ENCODE results near the gene RBM5.

RBM5 gene

DNA sequence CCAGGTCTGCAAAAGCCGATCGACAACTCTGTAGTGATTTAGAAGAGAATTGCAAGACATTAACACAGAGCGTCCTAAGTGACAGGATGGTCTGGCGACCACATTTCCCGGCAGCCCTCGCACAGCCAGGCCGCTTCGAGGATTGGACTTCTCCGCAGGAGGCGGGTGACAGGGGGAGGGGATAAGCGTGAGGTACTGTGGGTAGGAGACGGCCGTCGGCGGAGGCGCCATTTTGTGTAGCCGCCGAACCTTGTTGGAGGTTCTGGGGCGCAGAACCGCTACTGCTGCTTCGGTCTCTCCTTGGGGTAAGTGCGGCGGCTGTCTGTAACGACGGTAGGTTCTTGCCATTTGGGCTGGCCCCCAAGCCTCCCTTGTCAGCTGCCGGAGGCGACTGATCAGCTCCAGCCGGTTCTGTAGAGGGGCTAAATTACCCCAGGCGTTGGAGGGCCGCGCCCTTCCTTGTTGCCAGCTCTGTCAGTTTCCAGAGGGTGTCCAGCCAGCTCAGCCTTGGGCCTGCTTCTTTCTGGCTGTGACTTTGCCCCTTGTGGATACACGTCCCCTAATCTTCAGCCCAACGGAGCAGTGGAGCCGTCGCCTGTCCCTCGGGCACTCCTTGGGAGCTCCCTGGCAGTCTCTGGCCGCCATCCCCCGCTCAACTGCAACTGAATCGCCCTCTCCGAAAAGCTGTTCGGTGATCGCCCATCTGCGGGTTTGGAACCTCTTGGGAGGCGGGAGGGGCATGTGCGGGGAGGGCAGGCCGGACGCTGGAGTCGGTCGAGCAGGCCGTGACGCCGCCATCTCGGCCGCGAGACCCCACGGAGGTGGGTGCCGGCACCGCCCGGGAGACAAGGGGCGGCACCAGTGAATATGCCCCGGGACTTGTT lies at the start of gene RBM5:
TSS of gene RBM5 (plus strand) at position 195 of the 884 bp plus-strand sequence. CDS start 1,516 bp downstream, outside the sequence.
- ChIA-PET POLR2A (no interaction called here), CTCF (interaction anchor here (0.6 to 0.7 kb wide), 2 partner anchors 42 to 1102 kb away, joined by 4 to 5 read pairs; no protein-coding TSS in a partner anchor)
- H3K4me1 ChIP-seq (ENCODE audit: control insufficient read depth, insufficient read depth, low read length), result no peaks in the 10 kb centered on the region
- H3K9me3 ChIP-seq (ENCODE audit: control insufficient read depth, insufficient read depth, low read depth, low read length), result no peaks in the 10 kb centered on the region
- H3K4me3 ChIP-seq (ENCODE audit: low read depth, low read length), result peak within 1 kb of the TSS; percentile 99
- H3K36me3 ChIP-seq (ENCODE audit: control insufficient read depth in 2 of 2, insufficient read depth in 1 of 2, low read length in 2 of 2), result peaks cover 23 to 40% of the 10 kb centered on the region in 2 experiments
- peak within 1 kb of the TSS; percentile 85 for H3K27ac ChIP-seq (ENCODE audit: extremely low read depth, low read depth, low read length)
- TF ChIP-seq GLIS2 (tag by site-specific recombination; IDR thresholded peaks at IDR 0.05) (peak; percentile 80; the same call in 1 of the 2 replicates), ZNF610 (tag by site-specific recombination; IDR thresholded peaks at IDR 0.05; ENCODE audit: borderline replicate concordance) (peak; percentile 33; the same call in 1 of the 2 replicates), ZNF335 (tag by site-specific recombination; conservative IDR thresholded peaks at IDR 0.05) (peak; percentile 65), ZNF184 (tag by site-specific recombination; IDR thresholded peaks at IDR 0.05) (no peak), ZXDB (tag by site-specific recombination; IDR thresholded peaks at IDR 0.05) (peak; percentile 56), TRIM28 (IDR thresholded peaks at IDR 0.05; ENCODE audit: borderline replicate concordance, low read length) (no peak), ZNF571 (tag by site-specific recombination; IDR thresholded peaks at IDR 0.05) (no peak), KLF9 (tag by site-specific recombination; IDR thresholded peaks at IDR 0.05; ENCODE audit: low read depth) (no peak), ZNF518A (tag by site-specific recombination; conservative IDR thresholded peaks at IDR 0.05; ENCODE audit: low read depth) (0 out of 2 replicates have a peak, but pooled peaks have one; percentile 31), ZFP37 (tag by site-specific recombination; IDR thresholded peaks at IDR 0.05) (0 out of 2 replicates have a peak, but pooled peaks have one; percentile 23), ZNF16 (tag by site-specific recombination; IDR thresholded peaks at IDR 0.05; ENCODE audit: low read depth) (no peak), ZNF2 (tag by site-specific recombination; IDR thresholded peaks at IDR 0.05) (no peak), SP2 (tag by site-specific recombination; IDR thresholded peaks at IDR 0.05) (peak; percentile 78), YY2 (tag by site-specific recombination; IDR thresholded peaks at IDR 0.05) (0 out of 2 replicates have a peak, but pooled peaks have one; percentile 17), ZNF140 (tag by site-specific recombination; IDR thresholded peaks at IDR 0.05) (no peak), SP7 (tag by site-specific recombination; IDR thresholded peaks at IDR 0.05) (0 out of 2 replicates have a peak, but pooled peaks have one; percentile 22), ZNF843 (tag by site-specific recombination; IDR thresholded peaks at IDR 0.05) (no peak), ZNF76 (tag by site-specific recombination; IDR thresholded peaks at IDR 0.05; ENCODE audit: borderline replicate concordance, low read depth) (peak; percentile 93), ZBTB20 (tag by site-specific recombination; IDR thresholded peaks at IDR 0.05) (peak; percentile 15; the same call in 1 of the 2 replicates), ZNF341 (tag by site-specific recombination; IDR thresholded peaks at IDR 0.05; ENCODE audit: low read depth) (peak; percentile 84), GLI4 (tag by site-specific recombination; IDR thresholded peaks at IDR 0.05) (no peak), ZNF660 (tag by site-specific recombination; IDR thresholded peaks at IDR 0.05) (peak; percentile 5; the same call in 1 of the 2 replicates), ZBTB17 (tag by site-specific recombination; IDR thresholded peaks at IDR 0.05) (peak; percentile 91), EGR2 (tag by site-specific recombination; IDR thresholded peaks at IDR 0.05; ENCODE audit: low read depth) (0 out of 2 replicates have a peak, but pooled peaks have one; percentile 6)
- TF ChIP-seq, protein P1, sequence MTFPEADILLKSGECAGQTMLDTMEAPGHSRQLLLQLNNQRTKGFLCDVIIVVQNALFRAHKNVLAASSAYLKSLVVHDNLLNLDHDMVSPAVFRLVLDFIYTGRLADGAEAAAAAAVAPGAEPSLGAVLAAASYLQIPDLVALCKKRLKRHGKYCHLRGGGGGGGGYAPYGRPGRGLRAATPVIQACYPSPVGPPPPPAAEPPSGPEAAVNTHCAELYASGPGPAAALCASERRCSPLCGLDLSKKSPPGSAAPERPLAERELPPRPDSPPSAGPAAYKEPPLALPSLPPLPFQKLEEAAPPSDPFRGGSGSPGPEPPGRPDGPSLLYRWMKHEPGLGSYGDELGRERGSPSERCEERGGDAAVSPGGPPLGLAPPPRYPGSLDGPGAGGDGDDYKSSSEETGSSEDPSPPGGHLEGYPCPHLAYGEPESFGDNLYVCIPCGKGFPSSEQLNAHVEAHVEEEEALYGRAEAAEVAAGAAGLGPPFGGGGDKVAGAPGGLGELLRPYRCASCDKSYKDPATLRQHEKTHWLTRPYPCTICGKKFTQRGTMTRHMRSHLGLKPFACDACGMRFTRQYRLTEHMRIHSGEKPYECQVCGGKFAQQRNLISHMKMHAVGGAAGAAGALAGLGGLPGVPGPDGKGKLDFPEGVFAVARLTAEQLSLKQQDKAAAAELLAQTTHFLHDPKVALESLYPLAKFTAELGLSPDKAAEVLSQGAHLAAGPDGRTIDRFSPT (tag by site-specific recombination; IDR thresholded peaks at IDR 0.05), result peak; percentile 17; the same call in 1 of the 2 replicates
- TF ChIP-seq, protein P2, sequence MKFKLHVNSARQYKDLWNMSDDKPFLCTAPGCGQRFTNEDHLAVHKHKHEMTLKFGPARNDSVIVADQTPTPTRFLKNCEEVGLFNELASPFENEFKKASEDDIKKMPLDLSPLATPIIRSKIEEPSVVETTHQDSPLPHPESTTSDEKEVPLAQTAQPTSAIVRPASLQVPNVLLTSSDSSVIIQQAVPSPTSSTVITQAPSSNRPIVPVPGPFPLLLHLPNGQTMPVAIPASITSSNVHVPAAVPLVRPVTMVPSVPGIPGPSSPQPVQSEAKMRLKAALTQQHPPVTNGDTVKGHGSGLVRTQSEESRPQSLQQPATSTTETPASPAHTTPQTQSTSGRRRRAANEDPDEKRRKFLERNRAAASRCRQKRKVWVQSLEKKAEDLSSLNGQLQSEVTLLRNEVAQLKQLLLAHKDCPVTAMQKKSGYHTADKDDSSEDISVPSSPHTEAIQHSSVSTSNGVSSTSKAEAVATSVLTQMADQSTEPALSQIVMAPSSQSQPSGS (tag by site-specific recombination; IDR thresholded peaks at IDR 0.05; ENCODE audit: low read depth), result no peak
- TF ChIP-seq, protein P3, sequence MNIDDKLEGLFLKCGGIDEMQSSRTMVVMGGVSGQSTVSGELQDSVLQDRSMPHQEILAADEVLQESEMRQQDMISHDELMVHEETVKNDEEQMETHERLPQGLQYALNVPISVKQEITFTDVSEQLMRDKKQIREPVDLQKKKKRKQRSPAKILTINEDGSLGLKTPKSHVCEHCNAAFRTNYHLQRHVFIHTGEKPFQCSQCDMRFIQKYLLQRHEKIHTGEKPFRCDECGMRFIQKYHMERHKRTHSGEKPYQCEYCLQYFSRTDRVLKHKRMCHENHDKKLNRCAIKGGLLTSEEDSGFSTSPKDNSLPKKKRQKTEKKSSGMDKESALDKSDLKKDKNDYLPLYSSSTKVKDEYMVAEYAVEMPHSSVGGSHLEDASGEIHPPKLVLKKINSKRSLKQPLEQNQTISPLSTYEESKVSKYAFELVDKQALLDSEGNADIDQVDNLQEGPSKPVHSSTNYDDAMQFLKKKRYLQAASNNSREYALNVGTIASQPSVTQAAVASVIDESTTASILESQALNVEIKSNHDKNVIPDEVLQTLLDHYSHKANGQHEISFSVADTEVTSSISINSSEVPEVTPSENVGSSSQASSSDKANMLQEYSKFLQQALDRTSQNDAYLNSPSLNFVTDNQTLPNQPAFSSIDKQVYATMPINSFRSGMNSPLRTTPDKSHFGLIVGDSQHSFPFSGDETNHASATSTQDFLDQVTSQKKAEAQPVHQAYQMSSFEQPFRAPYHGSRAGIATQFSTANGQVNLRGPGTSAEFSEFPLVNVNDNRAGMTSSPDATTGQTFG (tag by site-specific recombination; IDR thresholded peaks at IDR 0.05; ENCODE audit: borderline replicate concordance), result no peak

Measured in HEK293 (cell line).